Pancreas (tissue), 10 donors: ENCODE data around the gene CCR6. TPM values are rescaled to one million over a fixed set of nuclear protein-coding genes. Genes with fewer than 3 reads are reported as not detected.
A peak's percentile ranks its signal among the peaks of the same experiment; 100 is the strongest.

Experiments used
- ATAC-seq, 4 donors: fragments of 200-7000 bp; cut with Tn5 transposase; one replicate each; pipeline versions ENCODE4 v1.8.0 to v1.9.1; 2020; ENCODE audit warnings: mild to moderate bottlenecking in 4 of 4, moderate library complexity in 4 of 4
- DNase-seq, 6 donors: peaks; one replicate each; pipeline ENCODE4 v3.0.0-alpha.2; 2020
- FAIRE-seq: peaks from 2 replicates; lab custom pipeline; 2012; peaks lifted over from hg19 to GRCh38; lab: Jason Lieb, UNC
- H3K27ac ChIP-seq, 4 donors: fragments of 200-600 bp; sonication (generic); 1 replicate in 3 of 4; 2 replicates in 1 of 4; pipeline versions ENCODE4 v1.5.0 to v1.8.0; 2020
- H3K27me3 ChIP-seq, 4 donors: fragments of 200-600 bp; one replicate each; pipeline ENCODE4 v1.8.0; 2021
- H3K36me3 ChIP-seq, 3 donors: fragments of 200-600 bp; sonication (generic) in 1 of 3; one replicate each; pipeline versions ENCODE4 v1.5.0 to v1.8.0; 2020 to 2021
- H3K4me1 ChIP-seq, 3 donors: fragments of 200-600 bp; one replicate each; pipeline ENCODE4 v1.8.0; 2021
- H3K4me3 ChIP-seq, 4 donors: fragments of 200-600 bp; sonication (generic) in 2 of 4; one replicate each; pipeline versions ENCODE4 v1.5.0 to v1.8.0; 2020 to 2021
- H3K9me3 ChIP-seq, 4 donors: fragments of 200-600 bp; one replicate each; pipeline ENCODE4 v1.8.0; 2021
- WGBS, 2 donors: extraction: QIAGEN DNeasy Blood & Tissue Kit; methylation state at CpG; one replicate each; pipeline ENCODE4 v1.1.7; 2013; 5-methylcytosine and 5-hydroxymethylcytosine counted together
- intact Hi-C, 3 donors: fragments of 100-400 bp; cut with DNase I; formaldehyde crosslinking; loops; one replicate each; pipeline versions ENCODE4 v1.11.1 to v1.14.2; 2022
- polyA plus RNA-seq, 2 donors: library from polyadenylated mRNA; stranded (reverse); fragments of 200-250 nt; gene quantifications; one replicate each; pipeline ENCODE4 v1.2.3, GENCODE V29; 2013
- total RNA-seq, 6 donors: library from RNA; stranded (reverse); fragmentation: NEBNext Ultra II Directional in 4 of 6; extraction: Animal tissue kit (Norgen Biotek cat#: 25700) in 4 of 6; gene quantifications; one replicate each; pipeline versions ENCODE4 v1.2.1 to v1.2.4, GENCODE V29; 2021 to 2023
- TF ChIP-seq, protein P1 (sequence below), 4 donors: fragments of 200-600 bp; sonication (generic) in 3 of 4; IDR thresholded peaks; one replicate each; pipeline versions ENCODE4 v1.5.0 to v1.8.0; 2021; ENCODE audit warnings: antibody characterized with exemption in 4 of 4
- donor health status: healthy with polysubstance abuse.
- donor health status: DM: no; HTN: no; CAD: no; lungs with moderate emphysema.
- donor health status: DM: no; HTN: no; CAD: no.
- donor health status: control.
- donor health status: control.
- donor health status: Bipolar disorder and iron deficiency.
- donor health status: DM: yes; HTN: yes; CAD: no.
- donor health status: DM: no; HTN: no; CAD: no.
- donor health status: DM: no; HTN: no; CAD: no.
- donor health status: DM: yes; HTN: yes; CAD: no.

The CCR6 gene
- total and polyA plus RNA-seq, 8 donors: 0.08 to 0.31 (median 0.21) TPM; not detected in 5

DNA sequence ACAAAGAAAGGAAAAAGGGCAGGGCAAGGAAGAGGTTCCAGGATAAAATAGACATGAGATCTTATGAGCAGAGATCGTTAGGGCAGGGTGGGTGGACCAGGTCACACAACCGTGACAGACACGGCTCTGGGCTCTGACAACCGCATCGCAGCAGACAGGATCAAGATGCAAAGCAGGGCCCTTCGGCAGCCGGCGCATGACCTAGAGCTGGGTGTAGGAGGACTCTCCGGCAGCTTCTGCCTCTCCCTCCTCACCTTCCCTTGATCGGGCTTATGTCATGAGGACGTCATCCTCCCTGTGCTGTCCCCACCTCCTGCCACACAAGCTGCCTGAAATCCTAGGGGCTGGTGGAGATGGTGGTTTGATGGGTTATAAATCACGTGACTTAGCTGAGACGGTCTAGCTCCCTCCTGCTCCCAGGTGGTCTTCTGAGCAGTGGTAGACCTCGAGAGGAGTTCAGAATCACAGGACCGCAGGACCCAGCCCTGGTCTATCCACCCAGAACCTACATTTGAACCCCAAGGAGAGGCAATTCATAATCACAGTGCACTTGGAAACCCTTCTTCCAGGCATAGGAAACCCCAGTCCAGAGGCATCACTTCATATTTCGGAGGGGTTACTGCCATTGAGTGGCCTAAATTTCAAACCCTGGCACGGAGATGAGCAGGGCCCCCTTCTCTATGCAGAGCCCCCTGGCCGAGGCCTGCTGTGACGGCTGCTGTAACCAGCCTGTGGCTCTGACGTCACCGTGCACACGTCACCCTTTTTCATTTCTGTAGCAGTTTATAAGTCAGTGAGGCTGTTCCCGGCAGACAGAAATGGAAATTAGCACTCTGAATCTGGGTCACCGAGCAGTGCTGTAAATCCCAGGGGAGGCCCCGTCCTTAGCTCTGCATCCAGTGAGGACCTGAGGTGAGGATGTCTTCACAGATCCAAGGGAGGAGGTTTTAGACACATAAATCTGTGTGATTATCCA, 8.7 kb upstream of the CCR6 start:
- no peaks in the 10 kb centered on the region for H3K36me3 ChIP-seq
- no peaks in the 10 kb centered on the region for H3K27me3 ChIP-seq
- WGBS, 2 donors: 60 to 69% methylated on average over 25 of the region's 25 CpGs
- H3K4me1 ChIP-seq: no peaks in the 10 kb centered on the region
- no peaks in the 10 kb centered on the region for H3K9me3 ChIP-seq
- H3K4me3 ChIP-seq: no peak overlapping the region
- TF ChIP-seq, protein P1, sequence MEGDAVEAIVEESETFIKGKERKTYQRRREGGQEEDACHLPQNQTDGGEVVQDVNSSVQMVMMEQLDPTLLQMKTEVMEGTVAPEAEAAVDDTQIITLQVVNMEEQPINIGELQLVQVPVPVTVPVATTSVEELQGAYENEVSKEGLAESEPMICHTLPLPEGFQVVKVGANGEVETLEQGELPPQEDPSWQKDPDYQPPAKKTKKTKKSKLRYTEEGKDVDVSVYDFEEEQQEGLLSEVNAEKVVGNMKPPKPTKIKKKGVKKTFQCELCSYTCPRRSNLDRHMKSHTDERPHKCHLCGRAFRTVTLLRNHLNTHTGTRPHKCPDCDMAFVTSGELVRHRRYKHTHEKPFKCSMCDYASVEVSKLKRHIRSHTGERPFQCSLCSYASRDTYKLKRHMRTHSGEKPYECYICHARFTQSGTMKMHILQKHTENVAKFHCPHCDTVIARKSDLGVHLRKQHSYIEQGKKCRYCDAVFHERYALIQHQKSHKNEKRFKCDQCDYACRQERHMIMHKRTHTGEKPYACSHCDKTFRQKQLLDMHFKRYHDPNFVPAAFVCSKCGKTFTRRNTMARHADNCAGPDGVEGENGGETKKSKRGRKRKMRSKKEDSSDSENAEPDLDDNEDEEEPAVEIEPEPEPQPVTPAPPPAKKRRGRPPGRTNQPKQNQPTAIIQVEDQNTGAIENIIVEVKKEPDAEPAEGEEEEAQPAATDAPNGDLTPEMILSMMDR (IDR thresholded peaks at IDR 0.05): no peak
- FAIRE-seq (no peak), DNase-seq (no peak), ATAC-seq (no peak)
- no peak overlapping the region for H3K27ac ChIP-seq
- intact Hi-C loops: no loop called here

DNA sequence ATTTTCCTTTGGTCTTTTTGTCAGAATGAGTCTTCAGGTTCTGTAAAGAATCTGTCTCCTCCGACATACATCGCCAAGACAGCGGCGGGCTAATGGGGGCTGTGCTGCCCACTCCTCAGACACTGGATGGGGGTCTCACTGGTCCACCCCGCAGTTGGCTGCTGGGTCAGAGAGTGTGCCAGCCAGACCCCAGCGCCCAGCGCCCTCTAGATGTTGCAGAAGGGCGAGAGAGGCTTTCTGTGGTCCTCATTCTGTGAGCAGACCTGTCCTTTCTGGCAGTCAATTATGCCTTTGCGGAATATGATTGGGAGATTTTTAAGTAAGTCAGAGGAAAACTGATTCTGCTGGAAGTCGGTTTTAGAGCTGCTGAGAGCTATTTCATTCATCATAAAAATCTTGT, 7.8 kb upstream of the CCR6 start:
- H3K27ac ChIP-seq: no peak overlapping the region
- DNase-seq (no peak), ATAC-seq (no peak), FAIRE-seq (no peak)
- intact Hi-C loops: no loop called here
- 70 to 78% methylated on average over 10 of the region's 10 CpGs for WGBS, 2 donors
- H3K27me3 ChIP-seq: no peaks in the 10 kb centered on the region
- no peaks in the 10 kb centered on the region for H3K4me1 ChIP-seq
- no peaks in the 10 kb centered on the region for H3K36me3 ChIP-seq
- no peak overlapping the region for H3K4me3 ChIP-seq
- TF ChIP-seq, protein P1 (IDR thresholded peaks at IDR 0.05): no peak
- no peaks in the 10 kb centered on the region for H3K9me3 ChIP-seq

DNA sequence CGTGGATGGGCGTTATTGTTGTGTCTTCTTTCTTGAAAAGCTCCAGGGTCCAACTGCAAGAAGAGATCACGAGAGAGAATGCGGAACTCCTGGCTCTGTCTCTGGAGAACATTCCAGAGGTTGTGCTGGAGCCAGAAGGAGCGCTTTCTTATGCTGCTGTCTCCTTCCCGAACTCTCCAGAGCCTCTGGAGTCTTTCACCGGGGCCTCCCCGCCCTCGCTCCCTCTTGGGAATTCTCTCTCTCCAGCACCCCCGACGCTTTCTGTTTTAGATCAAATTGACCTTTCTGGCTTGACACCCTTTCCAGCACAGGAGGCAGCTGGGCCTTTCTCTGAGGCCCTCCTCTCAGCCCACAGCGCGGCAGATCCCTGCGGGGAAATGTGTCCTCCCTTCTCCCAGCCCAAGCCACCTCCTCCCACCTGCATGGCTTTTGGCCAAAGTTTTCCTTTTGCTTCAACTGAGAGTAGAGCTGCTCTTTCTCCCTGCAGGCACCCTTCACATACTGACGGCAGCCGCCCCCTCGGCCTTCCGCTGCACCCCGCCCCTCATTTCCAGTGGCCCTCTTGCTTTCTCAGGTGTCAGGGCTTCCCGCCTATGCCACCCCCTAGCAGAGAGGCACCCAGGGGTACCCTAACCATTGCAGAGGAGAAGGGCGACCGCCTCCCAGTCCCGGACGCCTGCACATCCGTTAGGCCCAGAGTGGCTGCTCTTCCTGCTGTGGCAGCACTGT, 6.6 kb upstream of the CCR6 start:
- TF ChIP-seq, protein P1 (IDR thresholded peaks at IDR 0.05): no peak
- DNase-seq (no peak), ATAC-seq (peak in 2 of 4 donors; percentile 28 to 36), FAIRE-seq (no peak)
- Histone ChIP-seq H3K27ac (no peak overlapping the region), H3K9me3 (no peaks in the 10 kb centered on the region), H3K36me3 (no peaks in the 10 kb centered on the region), H3K4me3 (no peak overlapping the region), H3K27me3 (no peaks in the 10 kb centered on the region), H3K4me1 (no peaks in the 10 kb centered on the region)
- WGBS, 2 donors: 45 to 49% methylated on average over 24 to 25 of the region's 25 CpGs
- intact Hi-C loops: no loop called here

DNA sequence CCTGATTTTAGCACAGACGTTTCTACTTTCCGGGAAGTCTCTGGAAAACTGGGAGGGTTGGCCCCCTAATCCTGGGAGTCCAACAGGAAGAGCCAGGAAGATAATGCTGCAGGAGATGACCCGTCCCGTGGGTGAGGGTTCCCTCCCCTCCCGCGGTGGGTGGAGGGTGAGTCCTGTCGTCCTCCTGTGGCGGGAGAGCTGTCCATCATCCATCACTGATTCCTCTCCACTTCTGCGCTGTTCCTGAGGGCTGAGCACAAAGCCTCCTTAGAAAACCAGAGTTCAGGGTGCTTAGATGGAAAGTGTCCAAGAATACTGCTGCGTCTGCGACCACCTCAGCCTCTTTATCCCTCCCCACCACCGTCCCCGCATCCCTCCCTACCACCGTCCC, 6.1 kb upstream of the CCR6 start:
- DNase-seq: no peak
- Histone ChIP-seq H3K4me3 (no peak overlapping the region), H3K4me1 (no peaks in the 10 kb centered on the region), H3K9me3 (no peaks in the 10 kb centered on the region), H3K27ac (no peak overlapping the region), H3K36me3 (no peaks in the 10 kb centered on the region), H3K27me3 (no peaks in the 10 kb centered on the region)
- FAIRE-seq: no peak
- ATAC-seq: no peak
- WGBS, 2 donors: 62 to 63% methylated on average over 14 of the region's 14 CpGs
- intact Hi-C loops: no loop called here
- TF ChIP-seq, protein P1 (IDR thresholded peaks at IDR 0.05): no peak
